ENCODE results near the gene BRD3OS. TPM values are rescaled to one million over a fixed set of nuclear protein-coding genes. Genes with fewer than 3 reads are reported as not detected.

Gene BRD3OS
- total RNA-seq, 4 donors from 2014 or later, result 0.76 to 9.3 (median 5.8) TPM

GRCh38 chr9:134076644-134077043 is 51.4 kb downstream of the BRD3OS start:
- in situ Hi-C loops (cut with MboI; ENCODE audit: low sequenced_read_pairs in 4 of 4) (no loop called here), intact Hi-C loops (cut with DNase I; ENCODE audit: low total_unique reads) (no loop called here)
- H3K27ac ChIP-seq, result no peak overlapping the region
- H3K36me3 ChIP-seq, result no peaks in the 10 kb centered on the region
- ATAC-seq, result no peak
- H3K4me1 ChIP-seq, result no peaks in the 10 kb centered on the region
- TF ChIP-seq POLR2A (IDR thresholded peaks at IDR 0.05), result no peak
- no peak for TF ChIP-seq CTCF (IDR thresholded peaks at IDR 0.05 in 4 of 5, conservative IDR thresholded peaks at IDR 0.05 in 1 of 5)
- H3K9me3 ChIP-seq, result peaks cover 0 to 6% (median 3%) of the 10 kb centered on the region in 3 donors
- H3K27me3 ChIP-seq, result peaks cover 0 to 4% (median 0%) of the 10 kb centered on the region in 3 donors
- no peak for DNase-seq
- no peak overlapping the region for H3K4me3 ChIP-seq

Other genes starting within 250 kb of the BRD3OS start
- 1 to 10 TPM in 2 of 4 donors, under 1 TPM in 2; 0.51 to 1.2 (median 0.97) TPM for gene VAV2, start 33.2 kb upstream of the BRD3OS start, total RNA-seq
- 10 to 100 TPM; 10.8 to 21.5 (median 16.5) TPM for gene BRD3, start 42.5 kb downstream of the BRD3OS start, total RNA-seq
- 10 to 100 TPM; 19.8 to 39.3 (median 31.9) TPM for gene WDR5, start 110.6 kb downstream of the BRD3OS start, total RNA-seq
- not detected for gene RNU6ATAC, start 139.1 kb downstream of the BRD3OS start, total RNA-seq

All from gastrocnemius medialis (tissue), 4 donors.